ENCODE data around the gene HK1. TPM values are rescaled to one million over a fixed set of nuclear protein-coding genes. Genes with fewer than 3 reads are reported as not detected.

HK1 gene
- total and polyA plus RNA-seq, 2 of the 4 experiments (the other 2 are of a cell fraction), result 53.7 to 90.5 TPM

DNA sequence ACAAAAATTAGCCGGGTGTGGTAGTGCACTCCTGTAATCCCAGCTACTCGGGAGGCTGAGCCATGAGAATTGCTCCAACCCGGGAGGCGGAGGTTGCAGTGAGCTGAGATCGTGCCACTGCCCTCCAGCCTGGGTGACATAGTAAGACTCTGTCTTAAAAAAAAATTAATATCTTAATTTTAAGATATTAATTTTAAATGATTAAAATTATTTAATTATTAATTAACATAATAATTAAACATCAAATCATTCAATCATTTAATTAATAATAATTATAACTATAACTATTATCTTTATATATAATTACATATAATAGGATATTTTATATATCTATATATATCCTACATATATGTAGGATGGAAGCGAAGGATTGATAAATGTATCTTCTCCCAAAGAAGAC lies 1.8 kb upstream of the HK1 start:
- H3K36me3 ChIP-seq (ENCODE audit: control insufficient read depth, insufficient read depth, low read length), result no peaks in the 10 kb centered on the region
- no peaks in the 10 kb centered on the region for H3K9me1 ChIP-seq (ENCODE audit: insufficient read depth, low read length)
- no peak overlapping the region for H2AK5ac ChIP-seq (ENCODE audit: low read depth, low read length)
- H2BK5ac ChIP-seq (ENCODE audit: low read depth, low read length, poor library complexity, severe bottlenecking), result no peak overlapping the region
- no peak overlapping the region for H4K8ac ChIP-seq (ENCODE audit: low read depth in 2 of 2, low read length in 2 of 2)
- DNase-seq (no peak), ATAC-seq (ENCODE audit: low read depth) (no peak)
- H3K56ac ChIP-seq (ENCODE audit: extremely low read depth, insufficient read depth, low read length), result no peak overlapping the region
- no peak overlapping the region for H2AK9ac ChIP-seq (replicated peaks; ENCODE audit: low read depth, low read length, poor library complexity)
- TF ChIP-seq BHLHE40 (IDR thresholded peaks at IDR 0.05; ENCODE audit: low read depth, low read length) (no peak), MAZ (IDR thresholded peaks at IDR 0.05; ENCODE audit: borderline replicate concordance, low read depth, low read length) (no peak), MXI1 (IDR thresholded peaks at IDR 0.05; ENCODE audit: borderline replicate concordance, low read depth, low read length) (no peak), MAFK (IDR thresholded peaks at IDR 0.05; ENCODE audit: low read depth, low read length) (no peak)
- H4K5ac ChIP-seq (ENCODE audit: low read depth, low read length), result no peak overlapping the region
- no peaks in the 10 kb centered on the region for H3K4me1 ChIP-seq (ENCODE audit: control insufficient read depth, insufficient read depth, low read length)
- peaks cover 5% of the 10 kb centered on the region for H3K9me3 ChIP-seq (ENCODE audit: control insufficient read depth, insufficient read depth, low read length)
- no peaks in the 10 kb centered on the region for H4K20me1 ChIP-seq (ENCODE audit: insufficient read depth, low read length)
- H3K27ac ChIP-seq (ENCODE audit: insufficient read depth, low read length), result no peak overlapping the region
- no peak overlapping the region for H3K18ac ChIP-seq (ENCODE audit: low read depth, low read length)
- intact Hi-C loops (cut with micrococcal nuclease), result no loop called here
- no peak overlapping the region for H2BK120ac ChIP-seq (ENCODE audit: low read depth, low read length)
- no peak overlapping the region for H2AFZ ChIP-seq (replicated peaks; ENCODE audit: low read length, poor library complexity)
- H4K91ac ChIP-seq (ENCODE audit: insufficient read depth, low read depth, low read length), result no peak overlapping the region
- no peak overlapping the region for H3K23ac ChIP-seq (ENCODE audit: low read depth, low read length)
- H2BK15ac ChIP-seq (ENCODE audit: low read depth, low read length), result no peak overlapping the region
- H3K9ac ChIP-seq (ENCODE audit: low read depth, low read length), result no peak overlapping the region
- ChIA-PET POLR2A (ENCODE audit: unreplicated experiment) (no interaction called here), CTCF (no interaction called here)
- no peak overlapping the region for H3K4me3 ChIP-seq (ENCODE audit: insufficient read depth, low read depth, low read length)
- in situ Hi-C loops (cut with MboI; ENCODE audit: low sequenced_read_pairs), result no loop called here
- no peak overlapping the region for H3K4ac ChIP-seq (ENCODE audit: low read depth, low read length)
- no TSS peak for BruUV-seq (replicated peaks)
- H3K27me3 ChIP-seq (ENCODE audit: control insufficient read depth, insufficient read depth, low read length), result peaks cover 18% of the 10 kb centered on the region
- dilution Hi-C loops (cut with HindIII; ENCODE audit: low sequenced_read_pairs, unreplicated experiment), result no loop called here
- no peak overlapping the region for H3K4me2 ChIP-seq (ENCODE audit: low read depth, low read length)
- H3K14ac ChIP-seq (replicated peaks; ENCODE audit: low read depth, low read length), result no peak overlapping the region
- no CpG with 5 or more reads among the region's 6 CpGs for WGBS, 2 experiments (ENCODE audit: extremely low coverage in 2 of 2, insufficient read length in 1 of 2)
- H3K79me1 ChIP-seq (ENCODE audit: low read depth in 1 of 2, low read length in 2 of 2), result no peaks in the 10 kb centered on the region
- H2BK20ac ChIP-seq (ENCODE audit: low read depth, low read length), result no peak overlapping the region
